Heart right ventricle (tissue), 16 donors: ENCODE measurements around the gene DIAPH3. TPM values are rescaled to one million over a fixed set of nuclear protein-coding genes. Genes with fewer than 3 reads are reported as not detected.

Experiments
- ATAC-seq, 8 donors: fragments of 200-7000 bp; cut with Tn5 transposase; one replicate each; pipeline ENCODE4 v1.9.1; 2020; ENCODE audit warnings: mild to moderate bottlenecking in 8 of 8, moderate library complexity in 8 of 8, moderate number of reproducible peaks in 1 of 8
- DNase-seq, 2 donors: peaks; one replicate each; pipeline ENCODE4 v3.0.0-alpha.2; 2020
- H3K27ac ChIP-seq, 10 donors: fragments of 200-600 bp; sonication (generic) in 2 of 10; one replicate each; pipeline versions ENCODE4 v1.5.0 to v1.8.0; 2020 to 2022; ENCODE audit warnings: mild to moderate bottlenecking in 3 of 10
- H3K27me3 ChIP-seq, 7 donors: fragments of 200-600 bp; one replicate each; pipeline ENCODE4 v1.8.0; 2021 to 2022; ENCODE audit warnings: mild to moderate bottlenecking in 2 of 7
- H3K36me3 ChIP-seq, 9 donors: fragments of 200-600 bp; sonication (generic) in 1 of 9; one replicate each; pipeline versions ENCODE4 v1.5.0 to v1.8.0; 2020 to 2022; ENCODE audit warnings: mild to moderate bottlenecking in 2 of 9
- H3K4me1 ChIP-seq, 9 donors: fragments of 200-600 bp; sonication (generic) in 1 of 9; one replicate each; pipeline versions ENCODE4 v1.5.0 to v1.8.0; 2020 to 2022; ENCODE audit warnings: mild to moderate bottlenecking in 4 of 9
- H3K4me3 ChIP-seq, 10 donors: fragments of 200-600 bp; sonication (generic) in 2 of 10; one replicate each; pipeline versions ENCODE4 v1.5.0 to v1.8.0; 2020 to 2022; ENCODE audit warnings: mild to moderate bottlenecking in 7 of 10, moderate library complexity in 2 of 10
- H3K9me3 ChIP-seq, 11 donors: fragments of 200-600 bp in 10 of 11; sonication (generic) in 2 of 11; one replicate each; pipeline versions ENCODE4 v1.5.0 to v1.8.0; 2013 to 2022; ENCODE audit warnings: mild to moderate bottlenecking in 2 of 11, control low read depth in 1 of 11, moderate library complexity in 1 of 11
- CTCF ChIP-seq, 9 donors: fragments of 200-600 bp; sonication (generic) in 2 of 9; IDR thresholded peaks; one replicate each; pipeline versions ENCODE4 v1.5.0 to v1.8.0; 2021 to 2022; ENCODE audit warnings: antibody characterized with exemption in 9 of 9, mild to moderate bottlenecking in 5 of 9, moderate library complexity in 1 of 9
- WGBS, 2 donors: extraction: QIAGEN DNeasy Blood & Tissue Kit; methylation state at CpG; one replicate each; pipeline ENCODE4 v1.1.7; 2013; ENCODE audit warnings: inconsistent platforms in 1 of 2; 5-methylcytosine and 5-hydroxymethylcytosine counted together
- intact Hi-C, 10 donors: fragments of 100-400 bp; cut with DNase I; formaldehyde crosslinking; loops; one replicate each; pipeline versions ENCODE4 v1.11.1 to v1.14.2; 2022
- polyA plus RNA-seq, 2 donors: library from polyadenylated mRNA; stranded (reverse); fragments of 200-250 nt; gene quantifications; one replicate each; pipeline ENCODE4 v1.2.3, GENCODE V29; 2013
- total RNA-seq, 10 donors: library from RNA; stranded (reverse); fragmentation: NEBNext Ultra II Directional in 3 of 10; extraction: Animal tissue kit (Norgen Biotek cat#: 25700) in 3 of 10; gene quantifications; one replicate each; pipeline versions ENCODE4 v1.2.1 to v1.2.4, GENCODE V29; 2021 to 2023
- donor health status: Arrhythmogenic right ventricular cardiomyopathy.
- donor health status: ischemic (EF 13 %, LVEDD 7.1; RV severe dilation, severe dysfunction).
- donor health status: healthy with polysubstance abuse.
- donor health status: DM: no; HTN: yes; CAD: no.
- donor health status: DM: no; HTN: no; CAD: no.
- donor health status: ischemic (EF 25% LVEDD 6.9; RV normal size, moderate dysfunction).
- donor health status: ischemic (EF 25% LVEDD 5.7; RV mildly dilated, moderate dysfunction).
- donor health status: healthy.
- donor health status: DM: yes; HTN: yes; CAD: no.
- donor health status: Ischemic cardiomyopathy.
- donor health status: ischemic (EF 35%, LVEDD 5.7; RV mildly dilated, moderate dysfunction).
- donor health status: nonischemic (EF 11% LVEDD 7.7; RV severe dilation, severe dysfunction).
- donor health status: DM: yes; HTN: yes; CAD: no.
- donor health status: PGD.
- donor health status: ischemic (EF 29% LVEDD 5.4; RV normal size, mild dysfunction).
- donor health status: nonischemic (EF 23%, LVEDD 6.1; RV moderate dilation, normal function).

DIAPH3 gene
- total and polyA plus RNA-seq, 12 donors = 0.04 to 2.2 (median 0.19) TPM

- Histone ChIP-seq H3K27ac (peak overlapping the region in 7 of 10 donors; percentile 9 to 61 (median 41)), H3K27me3 (no peaks in the 10 kb centered on the region), H3K4me3 (no peak overlapping the region), H3K9me3 (no peaks in the 10 kb centered on the region), H3K4me1 (peaks cover 0 to 26% (median 9%) of the 10 kb centered on the region in 9 donors), H3K36me3 (no peaks in the 10 kb centered on the region)
- no peak for TF ChIP-seq CTCF (IDR thresholded peaks at IDR 0.05)
- intact Hi-C loops = loop anchor here in 5 of 10 donors (10.0 kb wide), 5 partner anchors 177 to 663 kb away; no protein-coding TSS in a partner anchor
- no peak for DNase-seq
- 70 to 76% methylated on average over 2 of the region's 2 CpGs for WGBS, 2 donors
- ATAC-seq = no peak
Observed at GRCh38 chr13:59671881-59672280, 491.8 kb downstream of the DIAPH3 start.

GRCh38 chr13:59666504-59666903 lies 497.2 kb downstream of the DIAPH3 start:
- intact Hi-C loops = loop anchor here in 1 of 10 donors (10.0 kb wide), 1 partner anchor 132 kb away; no protein-coding TSS in a partner anchor

DNA sequence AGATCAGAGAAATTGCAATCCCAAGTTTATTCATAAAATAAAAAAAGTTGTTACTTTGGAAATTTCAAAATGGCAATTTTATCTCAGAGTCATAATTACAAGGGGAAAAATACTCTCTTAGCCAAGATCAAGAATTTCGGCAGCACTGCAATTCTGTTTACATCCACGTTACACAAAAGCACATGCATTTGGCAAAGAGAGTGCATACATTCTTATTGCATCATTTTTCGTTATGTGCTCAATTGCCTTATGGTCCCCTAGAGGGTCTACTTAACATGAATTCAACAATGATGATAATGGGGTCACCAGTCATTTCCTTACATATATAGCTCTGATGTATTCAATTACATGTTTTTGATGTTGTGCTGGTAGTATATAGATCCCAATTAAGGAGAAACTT lies 498.0 kb downstream of the DIAPH3 start:
- Histone ChIP-seq H3K4me1 (peaks cover 0 to 30% (median 13%) of the 10 kb centered on the region in 9 donors), H3K27me3 (no peaks in the 10 kb centered on the region), H3K36me3 (no peaks in the 10 kb centered on the region), H3K4me3 (no peak overlapping the region), H3K27ac (peak overlapping the region in 5 of 10 donors; percentile 21 to 78 (median 59)), H3K9me3 (no peaks in the 10 kb centered on the region)
- WGBS, 2 donors = 83 to 89% methylated on average over 3 of the region's 3 CpGs
- no peak for TF ChIP-seq CTCF (IDR thresholded peaks at IDR 0.05)
- no peak for DNase-seq
- intact Hi-C loops = loop anchor here in 1 of 10 donors (10.0 kb wide), 1 partner anchor 131 kb away; no protein-coding TSS in a partner anchor
- ATAC-seq = no peak

More at GRCh38 chr13:59666504-59666903, 497.2 kb downstream of the DIAPH3 start:
- DNase-seq (no peak), ATAC-seq (peak in 6 of 8 donors; percentile 47 to 88 (median 76))
- no peaks in the 10 kb centered on the region for H3K36me3 ChIP-seq
- H3K4me1 ChIP-seq = peaks cover 0 to 35% (median 13%) of the 10 kb centered on the region in 9 donors
- no peak for TF ChIP-seq CTCF (IDR thresholded peaks at IDR 0.05)
- no peaks in the 10 kb centered on the region for H3K27me3 ChIP-seq
- H3K27ac ChIP-seq = peak overlapping the region in 6 of 10 donors; percentile 11 to 78 (median 54)
- H3K4me3 ChIP-seq = no peak overlapping the region
- no peaks in the 10 kb centered on the region for H3K9me3 ChIP-seq
- 26% methylated on average over 7 of the region's 7 CpGs for WGBS, 2 donors

- Histone ChIP-seq H3K4me1 (peaks cover 0 to 30% (median 13%) of the 10 kb centered on the region in 9 donors), H3K9me3 (no peaks in the 10 kb centered on the region), H3K4me3 (no peak overlapping the region), H3K27ac (peak overlapping the region in 1 of 10 donors; percentile 65), H3K27me3 (no peaks in the 10 kb centered on the region), H3K36me3 (no peaks in the 10 kb centered on the region)
- 74 to 76% methylated on average over 1 of the region's 1 CpG for WGBS, 2 donors
- DNase-seq (no peak), ATAC-seq (no peak)
- intact Hi-C loops = loop anchor here in 1 of 10 donors (10.0 kb wide), 1 partner anchor 130 kb away; no protein-coding TSS in a partner anchor
- no peak for TF ChIP-seq CTCF (IDR thresholded peaks at IDR 0.05)
Observed at GRCh38 chr13:59665184-59665583, 498.5 kb downstream of the DIAPH3 start.
